MCF 10A (cell line): Measurements from ENCODE around the gene KCNMB1. TPM values are rescaled to one million over a fixed set of nuclear protein-coding genes. Genes with fewer than 3 reads are reported as not detected.

ENCODE experiments used
- BruUV-seq: library from RNA; stranded (reverse); fragments of 400-500 nt; replicated peaks from 2 replicates; lab custom pipeline; 2021; lab: Mats Ljungman, UMichigan
- CTCF ChIA-PET: fragments of 300-600 bp; sonication (Branson Sonifier 250); formaldehyde crosslinking; extraction: SDS; loops from one replicate; lab custom pipeline; 2021; ENCODE audit warnings: antibody characterized with exemption, inconsistent platforms; lab: Yijun Ruan, JAX
- POLR2A ChIA-PET: fragments of 300-600, 350-650 bp; sonication (Branson Sonifier 250); formaldehyde crosslinking; extraction: SDS; loops from one replicate; lab custom pipeline; 2020; ENCODE audit warnings: antibody characterized with exemption, inconsistent platforms; lab: Yijun Ruan, JAX
- DNase-seq: peaks from one replicate; pipeline ENCODE4 v3.0.0-alpha.2; 2018; ENCODE audit not compliant: unreplicated experiment
- H3K27ac Mint-ChIP-seq: one replicate; pipeline ENCODE4 v1.8.0; 2022; ENCODE audit warnings: mild to moderate bottlenecking, low read depth, mixed read lengths; ENCODE audit not compliant: unreplicated experiment
- H3K27me3 Mint-ChIP-seq: one replicate; pipeline ENCODE4 v1.8.0; 2022; ENCODE audit warnings: mixed read lengths; ENCODE audit not compliant: insufficient read depth, unreplicated experiment
- H3K36me3 Mint-ChIP-seq: one replicate; pipeline ENCODE4 v1.8.0; 2022; ENCODE audit warnings: mild to moderate bottlenecking, moderate library complexity, mixed read lengths; ENCODE audit not compliant: insufficient read depth, unreplicated experiment
- H3K4me1 Mint-ChIP-seq: one replicate; pipeline ENCODE4 v1.8.0; 2022; ENCODE audit warnings: mixed read lengths; ENCODE audit not compliant: insufficient read depth, unreplicated experiment
- H3K4me3 Mint-ChIP-seq: one replicate; pipeline ENCODE4 v1.8.0; 2022; ENCODE audit warnings: mild to moderate bottlenecking, moderate library complexity, mixed read lengths; ENCODE audit not compliant: unreplicated experiment
- H3K9me3 Mint-ChIP-seq: one replicate; pipeline ENCODE4 v1.8.0; 2022; ENCODE audit warnings: mixed read lengths; ENCODE audit not compliant: unreplicated experiment
- intact Hi-C: fragments of 100-400 bp; cut with micrococcal nuclease; formaldehyde crosslinking; loops from 2 replicates; pipeline ENCODE4 v1.14.1; 2022
- total RNA-seq: library from RNA; stranded (reverse); gene quantifications from 2 replicates; pipeline ENCODE4 v1.2.3, GENCODE V29; 2022
- TF ChIP-seq, protein P1 (sequence below): fragments of 200-600 bp; IDR thresholded peaks from one replicate; pipeline ENCODE4 v1.8.0; 2022; ENCODE audit warnings: antibody characterized with exemption, mild to moderate bottlenecking; ENCODE audit not compliant: unreplicated experiment

Gene KCNMB1
- total RNA-seq, 1 experiment from 2014 or later = not detected

DNA sequence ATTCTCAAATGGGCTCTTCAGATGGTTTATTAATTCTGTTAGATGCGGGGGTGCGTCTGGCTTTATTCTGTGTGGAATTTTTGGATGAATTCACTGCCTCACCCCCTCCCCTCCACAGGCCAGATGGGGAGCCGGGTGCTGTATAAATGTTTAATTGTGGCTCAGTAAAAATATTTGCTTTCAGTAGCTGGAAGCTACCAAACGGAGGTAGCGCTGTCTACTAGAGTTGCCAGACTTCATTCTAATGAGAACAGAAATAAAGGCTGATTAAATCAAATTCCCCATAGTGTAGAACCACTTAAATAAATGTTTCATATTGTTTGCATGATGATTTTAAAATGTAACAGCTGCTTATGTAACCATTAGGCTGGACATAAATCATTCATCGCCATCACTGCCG, 34.5 kb upstream of the KCNMB1 start:
- TF ChIP-seq, protein P1, sequence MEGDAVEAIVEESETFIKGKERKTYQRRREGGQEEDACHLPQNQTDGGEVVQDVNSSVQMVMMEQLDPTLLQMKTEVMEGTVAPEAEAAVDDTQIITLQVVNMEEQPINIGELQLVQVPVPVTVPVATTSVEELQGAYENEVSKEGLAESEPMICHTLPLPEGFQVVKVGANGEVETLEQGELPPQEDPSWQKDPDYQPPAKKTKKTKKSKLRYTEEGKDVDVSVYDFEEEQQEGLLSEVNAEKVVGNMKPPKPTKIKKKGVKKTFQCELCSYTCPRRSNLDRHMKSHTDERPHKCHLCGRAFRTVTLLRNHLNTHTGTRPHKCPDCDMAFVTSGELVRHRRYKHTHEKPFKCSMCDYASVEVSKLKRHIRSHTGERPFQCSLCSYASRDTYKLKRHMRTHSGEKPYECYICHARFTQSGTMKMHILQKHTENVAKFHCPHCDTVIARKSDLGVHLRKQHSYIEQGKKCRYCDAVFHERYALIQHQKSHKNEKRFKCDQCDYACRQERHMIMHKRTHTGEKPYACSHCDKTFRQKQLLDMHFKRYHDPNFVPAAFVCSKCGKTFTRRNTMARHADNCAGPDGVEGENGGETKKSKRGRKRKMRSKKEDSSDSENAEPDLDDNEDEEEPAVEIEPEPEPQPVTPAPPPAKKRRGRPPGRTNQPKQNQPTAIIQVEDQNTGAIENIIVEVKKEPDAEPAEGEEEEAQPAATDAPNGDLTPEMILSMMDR = no peak
- POLR2A ChIA-PET = interaction anchor here (0.7 to 0.8 kb wide), 2 partner anchors 22 to 115 kb away, joined by 3 to 4 read pairs; no protein-coding TSS in a partner anchor
- no TSS peak for BruUV-seq
- DNase-seq = no peak
- no peak overlapping the region for H3K4me3 Mint-ChIP-seq
- CTCF ChIA-PET = interaction anchor here (0.6 to 16.9 kb wide), 14 partner anchors 10 to 354 kb away, joined by 3 to 465 read pairs (median 15); no protein-coding TSS in a partner anchor
- intact Hi-C loops = no loop called here
- H3K27me3 Mint-ChIP-seq = peaks cover 40% of the 10 kb centered on the region
- H3K4me1 Mint-ChIP-seq = no peaks in the 10 kb centered on the region
- H3K27ac Mint-ChIP-seq = no peak overlapping the region
- H3K36me3 Mint-ChIP-seq = no peaks in the 10 kb centered on the region
- H3K9me3 Mint-ChIP-seq = no peaks in the 10 kb centered on the region

DNA sequence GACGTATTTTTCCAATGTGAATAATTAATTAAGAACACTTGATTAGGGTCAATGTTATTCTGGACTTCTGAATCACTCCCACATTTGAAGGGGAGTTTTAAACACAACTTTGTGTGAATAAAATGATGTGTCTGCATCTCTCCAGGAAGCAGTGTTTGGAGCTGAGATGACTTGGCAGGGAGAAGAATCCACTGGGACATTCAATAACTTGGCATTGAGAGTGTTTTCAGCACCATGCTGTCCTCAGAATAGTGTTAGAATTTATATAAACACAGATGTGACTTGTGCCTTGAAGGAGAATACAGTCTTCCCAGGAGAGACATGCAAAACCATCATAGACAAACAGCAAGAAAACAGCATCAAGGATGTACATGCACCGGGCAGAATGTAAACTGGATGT, 32.7 kb upstream of the KCNMB1 start:
- TF ChIP-seq, protein P1 = no peak
- H3K4me3 Mint-ChIP-seq = no peak overlapping the region
- H3K9me3 Mint-ChIP-seq = no peaks in the 10 kb centered on the region
- ChIA-PET POLR2A (interaction anchor here (1.3 kb wide), 1 partner anchor 194 kb away, joined by 5 read pairs; no protein-coding TSS in a partner anchor), CTCF (interaction anchor here (0.5 to 16.9 kb wide), 45 partner anchors 10 to 720 kb away, joined by 3 to 465 read pairs (median 5); partner anchors contain the start of genes C5orf58 and KCNMB1)
- DNase-seq = no peak
- H3K27ac Mint-ChIP-seq = no peak overlapping the region
- H3K4me1 Mint-ChIP-seq = no peaks in the 10 kb centered on the region
- intact Hi-C loops = loop anchor here (1.0 to 2.0 kb wide), 3 partner anchors 154 to 721 kb away; no protein-coding TSS in a partner anchor
- peaks cover 45% of the 10 kb centered on the region for H3K27me3 Mint-ChIP-seq
- no TSS peak for BruUV-seq
- H3K36me3 Mint-ChIP-seq = no peaks in the 10 kb centered on the region

GRCh38 chr5:170420806-170421412, 31.7 kb upstream of the KCNMB1 start:
- DNase-seq = peak; percentile 82
- no TSS peak for BruUV-seq
- Mint-ChIP-seq H3K36me3 (no peaks in the 10 kb centered on the region), H3K27ac (no peak overlapping the region), H3K4me1 (no peaks in the 10 kb centered on the region), H3K4me3 (no peak overlapping the region), H3K27me3 (peaks cover 45% of the 10 kb centered on the region), H3K9me3 (no peaks in the 10 kb centered on the region)
- ChIA-PET CTCF (interaction anchor here (0.5 to 16.9 kb wide), 76 partner anchors 9 to 1571 kb away, joined by 3 to 465 read pairs (median 4); partner anchors contain the start of genes C5orf58, KCNMB1 and LCP2), POLR2A (interaction anchor here (1.3 to 1.9 kb wide), 2 partner anchors 193 to 195 kb away, joined by 4 to 5 read pairs; no protein-coding TSS in a partner anchor)
- TF ChIP-seq, protein P1 = peak; percentile 78
- intact Hi-C loops = loop anchor here (1.0 to 2.0 kb wide), 5 partner anchors 147 to 720 kb away; no protein-coding TSS in a partner anchor

DNA sequence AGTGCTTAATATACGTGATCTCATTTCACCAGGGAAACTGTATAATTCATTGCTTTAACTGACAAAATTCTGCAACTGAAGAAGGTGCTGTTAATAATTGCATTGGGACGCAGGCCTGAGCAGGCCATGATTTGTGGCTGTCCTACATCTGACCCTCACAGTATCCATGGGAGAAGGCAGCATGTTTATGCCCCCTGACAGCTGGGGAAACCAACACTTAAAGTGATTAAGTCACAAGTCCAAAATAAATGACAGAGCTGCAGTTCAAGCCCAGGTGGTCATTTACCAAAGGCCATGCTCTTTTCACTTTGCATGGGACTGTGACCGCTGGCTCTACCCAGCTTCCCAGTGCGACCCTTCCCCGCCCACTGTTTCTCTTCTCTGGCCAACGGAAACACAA, 30.5 kb upstream of the KCNMB1 start:
- ChIA-PET CTCF (interaction anchor here (0.6 to 16.9 kb wide), 22 partner anchors 10 to 1517 kb away, joined by 3 to 465 read pairs (median 4); no protein-coding TSS in a partner anchor), POLR2A (interaction anchor here (0.9 to 1.9 kb wide), 2 partner anchors 194 to 213 kb away, joined by 3 to 4 read pairs; no protein-coding TSS in a partner anchor)
- no peak for DNase-seq
- Mint-ChIP-seq H3K27ac (no peak overlapping the region), H3K9me3 (no peaks in the 10 kb centered on the region), H3K36me3 (no peaks in the 10 kb centered on the region), H3K4me1 (no peaks in the 10 kb centered on the region), H3K4me3 (no peak overlapping the region), H3K27me3 (peaks cover 40% of the 10 kb centered on the region)
- intact Hi-C loops = loop anchor here (1.0 to 2.0 kb wide), 3 partner anchors 145 to 719 kb away; no protein-coding TSS in a partner anchor
- TF ChIP-seq, protein P1 = no peak
- BruUV-seq = no TSS peak
